ENCODE data around the gene DHRS7B.

Gene DHRS7B

GRCh38 chr17:21157586-21158370 lies 31.0 kb downstream of the DHRS7B start:
- DNase-seq (ENCODE audit: low read depth) = no peak

- DNase-seq (ENCODE audit: low read depth) = no peak
Measured at GRCh38 chr17:21160401-21160800, 33.6 kb downstream of the DHRS7B start.

GRCh38 chr17:21161498-21162393 lies 35.0 kb downstream of the DHRS7B start:
- no peak for DNase-seq (ENCODE audit: low read depth)

- no peak for DNase-seq (ENCODE audit: low read depth)
Measured at GRCh38 chr17:21162394-21162775, 35.6 kb downstream of the DHRS7B start.

GRCh38 chr17:21163101-21163500 lies 36.3 kb downstream of the DHRS7B start:
- DNase-seq (ENCODE audit: low read depth) = no peak

- DNase-seq (ENCODE audit: low read depth) = no peak
Measured at GRCh38 chr17:21164216-21164615, 37.5 kb downstream of the DHRS7B start.

- DNase-seq (ENCODE audit: low read depth) = no peak
Measured at GRCh38 chr17:21164620-21165019, 37.9 kb downstream of the DHRS7B start.

- no peak for DNase-seq (ENCODE audit: low read depth)
Measured at GRCh38 chr17:21165922-21166594, 39.3 kb downstream of the DHRS7B start.

GRCh38 chr17:21166595-21167210 lies 39.9 kb downstream of the DHRS7B start:
- no peak for DNase-seq (ENCODE audit: low read depth)

- DNase-seq (ENCODE audit: low read depth) = no peak
Measured at GRCh38 chr17:21167303-21167702, 40.5 kb downstream of the DHRS7B start.

GRCh38 chr17:21168555-21168865 lies 41.7 kb downstream of the DHRS7B start:
- DNase-seq (ENCODE audit: low read depth) = no peak

GRCh38 chr17:21169496-21169895 lies 42.7 kb downstream of the DHRS7B start:
- DNase-seq (ENCODE audit: low read depth) = no peak

- DNase-seq (ENCODE audit: low read depth) = no peak
Measured at GRCh38 chr17:21170809-21171208, 44.0 kb downstream of the DHRS7B start.

- no peak for DNase-seq (ENCODE audit: low read depth)
Measured at GRCh38 chr17:21171309-21171922, 44.7 kb downstream of the DHRS7B start.

- DNase-seq (ENCODE audit: low read depth) = no peak
Measured at GRCh38 chr17:21171970-21172510, 45.3 kb downstream of the DHRS7B start.

- DNase-seq (ENCODE audit: low read depth) = no peak
Measured at GRCh38 chr17:21172846-21173245, 46.1 kb downstream of the DHRS7B start.

GRCh38 chr17:21173543-21173942 lies 46.8 kb downstream of the DHRS7B start:
- DNase-seq (ENCODE audit: low read depth) = no peak

GRCh38 chr17:21174186-21174585 lies 47.4 kb downstream of the DHRS7B start:
- DNase-seq (ENCODE audit: low read depth) = no peak

- DNase-seq (ENCODE audit: low read depth) = no peak
Measured at GRCh38 chr17:21174713-21175112, 47.9 kb downstream of the DHRS7B start.

GRCh38 chr17:21176773-21177395 lies 50.1 kb downstream of the DHRS7B start:
- DNase-seq (ENCODE audit: low read depth) = no peak

GRCh38 chr17:21177401-21177800 lies 50.6 kb downstream of the DHRS7B start:
- DNase-seq (ENCODE audit: low read depth) = no peak
